OCI-LY1 (cell line): Measurements from ENCODE around the gene CEP112.

Source experiments
- H2AFZ ChIP-seq: fragments of 200-600 bp; sonication (generic), shearing (Covaris generic); 2 replicates; pipeline ENCODE4 v1.6.0; 2014; ENCODE audit warnings: antibody characterized with exemption, mild to moderate bottlenecking, low read length
- H3F3A ChIP-seq: fragments of 200-600 bp; sonication (generic), shearing (Covaris generic); 2 replicates; pipeline ENCODE4 v1.6.0; 2014; ENCODE audit warnings: mild to moderate bottlenecking, antibody characterized with exemption, low read length, moderate library complexity; ENCODE audit not compliant: insufficient read depth
- H3K27ac ChIP-seq: fragments of 200-600 bp; sonication (generic); 2 replicates; pipeline ENCODE4 v1.5.1; 2014; ENCODE audit warnings: low read length, mixed run types, mild to moderate bottlenecking, low read depth; ENCODE audit not compliant: poor library complexity, severe bottlenecking
- H3K27me3 ChIP-seq: fragments of 200-600 bp; sonication (generic); 2 replicates; pipeline ENCODE4 v1.6.0; 2014; ENCODE audit warnings: antibody characterized with exemption, mild to moderate bottlenecking, low read length, moderate library complexity; ENCODE audit not compliant: insufficient read depth
- H3K36me3 ChIP-seq: fragments of 200-600 bp; sonication (generic); 2 replicates; pipeline ENCODE4 v1.6.1; 2014; ENCODE audit warnings: mild to moderate bottlenecking, antibody characterized with exemption, low read length, moderate library complexity, mixed read lengths; ENCODE audit not compliant: insufficient read depth
- H3K4me1 ChIP-seq: fragments of 200-600 bp; sonication (generic); 2 replicates; pipeline ENCODE4 v1.5.1; 2014; ENCODE audit warnings: mild to moderate bottlenecking, low read length, moderate library complexity; ENCODE audit not compliant: insufficient read depth, severe bottlenecking
- H3K4me2 ChIP-seq: fragments of 200-600 bp; sonication (generic), shearing (Covaris generic); 2 replicates; pipeline ENCODE4 v1.6.1; 2014; ENCODE audit warnings: low read length
- H3K4me3 ChIP-seq: fragments of 200-600 bp; sonication (generic); 2 replicates; pipeline ENCODE4 v1.5.1; 2014; ENCODE audit warnings: low read length, low read depth, mild to moderate bottlenecking, mixed read lengths; ENCODE audit not compliant: poor library complexity, severe bottlenecking
- H3K79me2 ChIP-seq: fragments of 200-600 bp; shearing (Covaris generic); 2 replicates; pipeline ENCODE4 v1.6.1; 2016; ENCODE audit warnings: mixed run types, low read length, mixed read lengths; ENCODE audit not compliant: insufficient read depth
- H3K9ac ChIP-seq: fragments of 200-600 bp; sonication (generic), shearing (Covaris generic); 2 replicates; pipeline ENCODE4 v1.6.1; 2014; ENCODE audit warnings: mild to moderate bottlenecking, low read length, mixed read lengths
- H3K9me2 ChIP-seq: fragments of 200-600 bp; sonication (generic), shearing (Covaris generic); 2 replicates; pipeline ENCODE4 v1.6.1; 2014; ENCODE audit warnings: low read depth, mild to moderate bottlenecking, low read length, mixed read lengths
- H3K9me3 ChIP-seq: fragments of 200-600 bp; shearing (Covaris generic); 2 replicates; pipeline ENCODE4 v1.6.1; 2014; ENCODE audit warnings: low read length, mixed read lengths
- H4K20me1 ChIP-seq: fragments of 200-600 bp; sonication (generic), shearing (Covaris generic); 2 replicates; pipeline ENCODE4 v1.6.0; 2016; ENCODE audit warnings: mild to moderate bottlenecking, low read length; ENCODE audit not compliant: insufficient read depth
- CTCF ChIP-seq: fragments of 200-600 bp; sonication (generic), shearing (Covaris generic); IDR thresholded peaks from 2 replicates; pipeline ENCODE4 v1.5.1; 2017; ENCODE audit warnings: mild to moderate bottlenecking, antibody characterized with exemption, low read length, moderate library complexity, mixed read lengths
- EZH2 ChIP-seq: fragments of 200-600 bp; sonication (generic), shearing (Covaris generic); IDR thresholded peaks from 2 replicates; pipeline ENCODE4 v1.8.0; 2017; ENCODE audit warnings: borderline replicate concordance, mixed run types, mild to moderate bottlenecking, antibody characterized with exemption, low read length, moderate library complexity, mixed read lengths

CEP112 gene

GRCh38 chr17:65665966-65666365, 526.0 kb downstream of the CEP112 start:
- H3K79me2 ChIP-seq: no peaks in the 10 kb centered on the region
- no peak overlapping the region for H3K4me2 ChIP-seq
- no peaks in the 10 kb centered on the region for H3K9me3 ChIP-seq
- no peaks in the 10 kb centered on the region for H3F3A ChIP-seq
- H3K4me1 ChIP-seq: no peaks in the 10 kb centered on the region
- TF ChIP-seq CTCF: no peak
- TF ChIP-seq EZH2: no peak
- no peaks in the 10 kb centered on the region for H3K27me3 ChIP-seq
- no peak overlapping the region for H3K27ac ChIP-seq
- no peaks in the 10 kb centered on the region for H4K20me1 ChIP-seq
- H3K4me3 ChIP-seq: no peak overlapping the region
- no peaks in the 10 kb centered on the region for H3K36me3 ChIP-seq
- no peak overlapping the region for H2AFZ ChIP-seq
- no peak overlapping the region for H3K9ac ChIP-seq
- H3K9me2 ChIP-seq: no peaks in the 10 kb centered on the region

GRCh38 chr17:65664696-65665095, 527.2 kb downstream of the CEP112 start:
- Histone ChIP-seq H3K4me1 (no peaks in the 10 kb centered on the region), H3K36me3 (no peaks in the 10 kb centered on the region), H2AFZ (no peak overlapping the region), H3K79me2 (no peaks in the 10 kb centered on the region), H3K9ac (no peak overlapping the region), H4K20me1 (no peaks in the 10 kb centered on the region), H3K9me2 (no peaks in the 10 kb centered on the region), H3K27me3 (no peaks in the 10 kb centered on the region), H3K27ac (no peak overlapping the region), H3K9me3 (no peaks in the 10 kb centered on the region), H3K4me2 (no peak overlapping the region), H3F3A (no peaks in the 10 kb centered on the region), H3K4me3 (no peak overlapping the region)
- no peak for TF ChIP-seq CTCF
- TF ChIP-seq EZH2: no peak

- no peak overlapping the region for H3K27ac ChIP-seq
- H3K79me2 ChIP-seq: no peaks in the 10 kb centered on the region
- H4K20me1 ChIP-seq: no peaks in the 10 kb centered on the region
- H3K36me3 ChIP-seq: no peaks in the 10 kb centered on the region
- no peaks in the 10 kb centered on the region for H3K4me1 ChIP-seq
- H3F3A ChIP-seq: no peaks in the 10 kb centered on the region
- no peaks in the 10 kb centered on the region for H3K27me3 ChIP-seq
- H3K9me3 ChIP-seq: no peaks in the 10 kb centered on the region
- no peaks in the 10 kb centered on the region for H3K9me2 ChIP-seq
- H3K9ac ChIP-seq: no peak overlapping the region
- no peak overlapping the region for H2AFZ ChIP-seq
- H3K4me3 ChIP-seq: no peak overlapping the region
- H3K4me2 ChIP-seq: no peak overlapping the region
- no peak for TF ChIP-seq CTCF
- no peak for TF ChIP-seq EZH2
Measured at GRCh38 chr17:65664266-65664665, 527.7 kb downstream of the CEP112 start.
